Prostate gland (tissue), 2 donors: Measurements from ENCODE around the gene PCK2. TPM values are rescaled to one million over a fixed set of nuclear protein-coding genes. Genes with fewer than 3 reads are reported as not detected.

Experiments used
- DNase-seq: peaks from one replicate; pipeline ENCODE4 v3.0.0-alpha.2; 2019; ENCODE audit warnings: low spot score
- H3K27ac ChIP-seq, 2 donors: fragments of 200-600 bp; sonication (generic); 2 replicates each; pipeline ENCODE4 v1.5.1; 2017 to 2019
- H3K27me3 ChIP-seq: fragments of 200-600 bp; sonication (generic); replicated peaks from 2 replicates; pipeline ENCODE4 v1.5.1; 2019; ENCODE audit not compliant: insufficient read depth
- H3K36me3 ChIP-seq, 2 donors: fragments of 200-600 bp; sonication (generic); 1 replicate in 1 of 2; 2 replicates in 1 of 2; pipeline versions ENCODE4 v1.5.1 to v1.8.1; 2017 to 2019
- H3K4me1 ChIP-seq: fragments of 200-600 bp; sonication (generic); replicated peaks from 2 replicates; pipeline ENCODE4 v1.5.1; 2019
- H3K4me3 ChIP-seq, 2 donors: fragments of 200-600 bp; sonication (generic); 2 replicates each; pipeline ENCODE4 v1.5.1; 2017 to 2019
- H3K9me3 ChIP-seq: fragments of 200-600 bp; sonication (generic); 2 replicates; pipeline ENCODE4 v1.5.1; 2017
- CTCF ChIP-seq, 4 experiments: fragments of 200-600 bp in 2 of 4; fragments of 450-650 bp in 2 of 4; sonication (generic) in 2 of 4; IDR thresholded peaks; 1 replicate in 3 of 4; 2 replicates in 1 of 4; pipeline ENCODE4 v1.5.1; 2016 to 2019; ENCODE audit warnings: antibody characterized with exemption in 4 of 4, mild to moderate bottlenecking in 2 of 4, moderate library complexity in 2 of 4
- POLR2A ChIP-seq: fragments of 450-650 bp; IDR thresholded peaks from one replicate; pipeline ENCODE4 v1.6.1; 2016; ENCODE audit warnings: antibody characterized with exemption, mild to moderate bottlenecking
- POLR2AphosphoS5 ChIP-seq: sonication (generic); formaldehyde crosslinking; IDR thresholded peaks from one replicate; pipeline ENCODE4 v1.6.1; 2017; ENCODE audit warnings: antibody characterized with exemption
- WGBS: methylation state at CpG from one replicate; pipeline ENCODE4 v1.1.5; 2018; 5-methylcytosine and 5-hydroxymethylcytosine counted together
- intact Hi-C: fragments of 100-400 bp; cut with DNase I; formaldehyde crosslinking; loops from one replicate; pipeline ENCODE4 v1.14.2; 2022
- total RNA-seq, 2 donors: library from RNA; depleted of rRNA; stranded (reverse); fragments of >200 nt; gene quantifications; one replicate each; pipeline ENCODE4 v1.1.0, GENCODE V29; 2016

Gene PCK2
- total RNA-seq, 2 donors from 2014 or later, result 15.4 to 21.8 TPM

GRCh38 chr14:24086193-24086955 is 7.7 kb upstream of the PCK2 start:
- intact Hi-C loops, result no loop called here
- no peaks in the 10 kb centered on the region for H3K36me3 ChIP-seq
- no peaks in the 10 kb centered on the region for H3K4me1 ChIP-seq
- DNase-seq, result no peak
- TF ChIP-seq POLR2A (no peak), POLR2AphosphoS5 (no peak), CTCF (IDR thresholded peaks at IDR 0.05) (no peak)
- H3K27me3 ChIP-seq, result no peaks in the 10 kb centered on the region
- H3K4me3 ChIP-seq, result no peak overlapping the region
- WGBS, result 64% methylated on average over 3 of the region's 3 CpGs
- no peaks in the 10 kb centered on the region for H3K9me3 ChIP-seq
- no peak overlapping the region for H3K27ac ChIP-seq

GRCh38 chr14:24087004-24087403 is 7.1 kb upstream of the PCK2 start:
- intact Hi-C loops, result no loop called here
- Histone ChIP-seq H3K4me3 (no peak overlapping the region), H3K36me3 (no peaks in the 10 kb centered on the region), H3K9me3 (no peaks in the 10 kb centered on the region), H3K4me1 (no peaks in the 10 kb centered on the region), H3K27me3 (no peaks in the 10 kb centered on the region), H3K27ac (no peak overlapping the region)
- WGBS, result 97% methylated on average over 1 of the region's 1 CpG
- TF ChIP-seq CTCF (IDR thresholded peaks at IDR 0.05) (no peak), POLR2AphosphoS5 (no peak), POLR2A (no peak)
- no peak for DNase-seq

GRCh38 chr14:24088095-24088494 is 6.0 kb upstream of the PCK2 start:
- intact Hi-C loops, result no loop called here
- Histone ChIP-seq H3K36me3 (no peaks in the 10 kb centered on the region), H3K27ac (no peak overlapping the region), H3K4me1 (no peaks in the 10 kb centered on the region), H3K27me3 (no peaks in the 10 kb centered on the region), H3K4me3 (no peak overlapping the region), H3K9me3 (no peaks in the 10 kb centered on the region)
- TF ChIP-seq POLR2A (no peak), CTCF (IDR thresholded peaks at IDR 0.05) (no peak), POLR2AphosphoS5 (no peak)
- DNase-seq, result no peak
- 88% methylated on average over 2 of the region's 2 CpGs for WGBS

- H3K27me3 ChIP-seq, result no peaks in the 10 kb centered on the region
- DNase-seq, result no peak
- 84% methylated on average over 6 of the region's 6 CpGs for WGBS
- H3K36me3 ChIP-seq, result no peaks in the 10 kb centered on the region
- H3K27ac ChIP-seq, result no peak overlapping the region
- H3K4me1 ChIP-seq, result no peaks in the 10 kb centered on the region
- H3K4me3 ChIP-seq, result no peak overlapping the region
- H3K9me3 ChIP-seq, result no peaks in the 10 kb centered on the region
- TF ChIP-seq POLR2A (no peak), POLR2AphosphoS5 (no peak), CTCF (IDR thresholded peaks at IDR 0.05) (no peak)
- intact Hi-C loops, result loop anchor here (2.0 to 5.0 kb wide), 3 partner anchors 31 to 1588 kb away; no protein-coding TSS in a partner anchor
Observed at GRCh38 chr14:24089890-24090289, 4.2 kb upstream of the PCK2 start.

GRCh38 chr14:24092110-24092504 is 2.0 kb upstream of the PCK2 start:
- H3K9me3 ChIP-seq, result no peaks in the 10 kb centered on the region
- no peak overlapping the region for H3K27ac ChIP-seq
- no peaks in the 10 kb centered on the region for H3K27me3 ChIP-seq
- intact Hi-C loops, result loop anchor here (5.0 kb wide), 2 partner anchors 80 to 1590 kb away; no protein-coding TSS in a partner anchor
- no peaks in the 10 kb centered on the region for H3K4me1 ChIP-seq
- TF ChIP-seq POLR2AphosphoS5 (no peak), POLR2A (no peak), CTCF (IDR thresholded peaks at IDR 0.05) (no peak)
- no peak for DNase-seq
- no peak overlapping the region for H3K4me3 ChIP-seq
- no peaks in the 10 kb centered on the region for H3K36me3 ChIP-seq
